ENCODE measurements around the gene FUT1. TPM values are rescaled to one million over a fixed set of nuclear protein-coding genes. Genes with fewer than 3 reads are reported as not detected.

FUT1 gene
- total RNA-seq, 4 donors from 2014 or later = 0.54 to 3.5 (median 2.6) TPM

DNA sequence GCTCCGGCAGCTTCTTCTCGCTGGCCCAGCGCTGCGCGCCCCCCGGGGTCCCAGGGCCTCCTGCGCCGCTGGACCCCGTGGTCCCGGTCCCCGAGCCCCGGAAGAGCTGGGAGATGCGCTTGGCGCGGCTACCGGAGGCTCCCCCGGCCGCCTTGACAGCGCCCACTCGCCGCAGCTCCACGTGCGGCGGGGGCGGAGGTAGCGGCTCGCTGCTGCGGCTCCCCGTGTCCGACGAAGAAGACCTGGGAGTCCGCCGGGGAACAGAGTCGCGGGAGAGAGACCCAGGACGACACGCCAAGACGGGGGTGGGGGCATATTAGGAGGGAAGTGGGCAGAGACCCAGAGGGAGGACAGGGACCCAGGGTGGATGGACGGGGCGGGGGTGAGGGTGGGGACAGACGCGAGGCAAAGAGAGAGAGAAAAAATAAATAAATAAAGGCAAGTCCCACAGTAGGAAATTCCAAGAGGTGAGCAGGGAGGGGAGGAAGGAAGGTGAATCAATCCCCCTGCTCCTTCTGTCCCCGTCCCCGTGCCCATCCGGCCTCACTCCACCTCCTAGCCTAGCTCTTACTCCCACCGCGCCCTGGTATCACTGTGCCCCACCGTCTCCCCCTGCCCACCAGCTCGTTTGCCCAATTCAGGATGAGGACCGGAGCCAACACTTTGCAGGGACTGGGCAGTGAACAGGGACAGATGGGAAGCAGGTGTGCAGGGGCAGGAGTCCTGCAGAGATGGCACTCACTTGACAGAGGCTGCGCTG is 12.9 kb downstream of the FUT1 start:
- no peak for ATAC-seq
- Histone ChIP-seq H3K27me3 (peaks cover 6% of the 10 kb centered on the region), H3K4me1 (peaks cover 0 to 34% (median 0%) of the 10 kb centered on the region in 3 donors), H3K9me3 (no peaks in the 10 kb centered on the region), H3K27ac (peak overlapping the region in 3 of 4 donors; percentile 59 to 80 (median 73)), H3K4me3 (peak overlapping the region; percentile 27 to 62), H3K36me3 (no peaks in the 10 kb centered on the region)
- TF ChIP-seq, protein P1, sequence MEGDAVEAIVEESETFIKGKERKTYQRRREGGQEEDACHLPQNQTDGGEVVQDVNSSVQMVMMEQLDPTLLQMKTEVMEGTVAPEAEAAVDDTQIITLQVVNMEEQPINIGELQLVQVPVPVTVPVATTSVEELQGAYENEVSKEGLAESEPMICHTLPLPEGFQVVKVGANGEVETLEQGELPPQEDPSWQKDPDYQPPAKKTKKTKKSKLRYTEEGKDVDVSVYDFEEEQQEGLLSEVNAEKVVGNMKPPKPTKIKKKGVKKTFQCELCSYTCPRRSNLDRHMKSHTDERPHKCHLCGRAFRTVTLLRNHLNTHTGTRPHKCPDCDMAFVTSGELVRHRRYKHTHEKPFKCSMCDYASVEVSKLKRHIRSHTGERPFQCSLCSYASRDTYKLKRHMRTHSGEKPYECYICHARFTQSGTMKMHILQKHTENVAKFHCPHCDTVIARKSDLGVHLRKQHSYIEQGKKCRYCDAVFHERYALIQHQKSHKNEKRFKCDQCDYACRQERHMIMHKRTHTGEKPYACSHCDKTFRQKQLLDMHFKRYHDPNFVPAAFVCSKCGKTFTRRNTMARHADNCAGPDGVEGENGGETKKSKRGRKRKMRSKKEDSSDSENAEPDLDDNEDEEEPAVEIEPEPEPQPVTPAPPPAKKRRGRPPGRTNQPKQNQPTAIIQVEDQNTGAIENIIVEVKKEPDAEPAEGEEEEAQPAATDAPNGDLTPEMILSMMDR (IDR thresholded peaks at IDR 0.05) = no peak
- no peak for TF ChIP-seq POLR2AphosphoS5 (IDR thresholded peaks at IDR 0.05)
- no peak for TF ChIP-seq EP300 (IDR thresholded peaks at IDR 0.05)
- no peak for TF ChIP-seq POLR2A (IDR thresholded peaks at IDR 0.05)
- WGBS, 2 donors (ENCODE audit: low coverage in 1 of 2) = 33 to 40% methylated on average over 1 to 11 of the region's 51 CpGs

DNA sequence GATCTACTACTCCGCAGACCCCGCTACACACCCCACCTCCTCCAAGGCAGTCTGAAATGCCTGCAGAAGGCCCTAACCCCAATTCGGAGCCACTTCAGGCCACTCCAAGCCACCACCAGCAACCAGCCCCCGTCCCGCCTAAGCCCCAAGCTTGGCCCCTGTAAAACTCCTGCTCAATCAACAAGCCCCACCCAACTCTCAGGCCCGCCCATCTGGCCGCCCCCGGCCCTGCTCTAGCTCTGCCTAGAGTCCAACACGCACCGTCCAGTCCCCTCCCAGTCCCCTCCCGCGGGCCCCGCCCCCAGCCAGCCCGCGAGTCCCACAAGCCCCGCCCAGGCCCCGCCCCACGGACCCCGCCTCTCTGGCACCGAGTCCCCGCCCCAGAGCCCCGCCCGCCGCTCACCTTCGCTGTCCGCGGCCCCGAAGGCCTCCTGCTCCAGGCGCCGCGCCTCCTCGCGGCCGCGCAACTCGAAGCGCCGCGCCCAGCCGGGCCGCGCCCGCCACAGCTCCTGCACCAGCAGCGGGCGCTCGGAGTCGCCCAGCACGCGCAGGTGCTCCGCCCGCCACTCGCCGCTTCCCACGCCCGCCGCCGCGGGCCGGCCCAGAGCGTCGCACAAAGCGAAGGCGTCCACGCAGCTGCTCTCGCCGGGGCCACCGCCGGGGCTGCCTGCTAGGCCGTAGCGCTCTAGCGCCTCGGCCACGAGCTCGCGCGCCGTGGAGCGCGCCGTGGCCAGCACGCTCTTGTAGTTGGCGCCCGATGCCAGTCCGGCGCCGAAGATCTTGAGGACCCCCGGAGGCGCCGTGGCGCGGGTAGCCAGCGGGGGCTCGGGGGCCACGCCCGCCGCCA is 13.7 kb downstream of the FUT1 start:
- Histone ChIP-seq H3K36me3 (no peaks in the 10 kb centered on the region), H3K27me3 (peaks cover 6% of the 10 kb centered on the region), H3K4me3 (peak overlapping the region; percentile 27 to 62), H3K9me3 (no peaks in the 10 kb centered on the region), H3K4me1 (peaks cover 0 to 34% (median 0%) of the 10 kb centered on the region in 3 donors), H3K27ac (peak overlapping the region in 3 of 4 donors; percentile 59 to 80 (median 73))
- 6% methylated on average over 9 of the region's 96 CpGs; no CpG with 5 or more reads in 1 of the 2 donors for WGBS, 2 donors (ENCODE audit: low coverage in 1 of 2)
- peak; percentile 86 for ATAC-seq
- TF ChIP-seq, protein P1 (IDR thresholded peaks at IDR 0.05) = peak in 3 of 4 experiments; percentile 59 to 69 (median 67)
- TF ChIP-seq POLR2A (IDR thresholded peaks at IDR 0.05) = no peak

DNA sequence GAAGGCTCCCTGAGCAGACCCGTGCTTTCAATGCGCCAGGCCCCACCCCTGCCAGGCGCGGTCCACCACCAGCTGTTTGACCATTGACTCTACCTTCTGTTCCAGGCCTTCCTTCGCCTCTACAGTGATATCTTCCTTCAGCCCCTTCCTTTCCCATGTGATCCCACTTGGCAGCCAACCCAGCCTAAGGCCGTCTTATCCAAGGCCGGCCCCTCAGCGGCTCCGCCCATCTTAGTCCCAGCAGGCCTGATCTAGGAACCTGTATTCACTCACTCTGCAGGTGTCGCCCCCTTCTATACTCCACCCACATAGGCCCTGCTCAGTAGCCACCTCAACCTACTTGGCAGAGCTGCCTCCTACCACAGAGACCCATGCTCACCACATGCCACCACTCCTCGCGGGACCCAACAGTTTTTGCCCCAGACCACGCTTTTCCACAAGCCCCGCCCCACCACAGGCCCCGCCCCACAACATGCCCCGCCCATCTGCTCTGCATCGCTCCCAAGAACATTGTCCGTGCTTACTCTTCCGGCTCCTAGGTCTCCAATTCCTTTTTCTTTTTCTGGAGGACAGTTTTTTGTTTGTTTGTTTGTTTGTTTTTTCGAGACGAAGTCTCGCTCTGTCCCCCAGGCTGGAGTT is 15.0 kb downstream of the FUT1 start:
- ATAC-seq = no peak
- Histone ChIP-seq H3K9me3 (no peaks in the 10 kb centered on the region), H3K4me1 (peaks cover 0 to 34% (median 0%) of the 10 kb centered on the region in 3 donors), H3K36me3 (peaks cover 0 to 4% of the 10 kb centered on the region in 2 donors), H3K27ac (no peak overlapping the region), H3K27me3 (peaks cover 11% of the 10 kb centered on the region), H3K4me3 (peak overlapping the region in 1 of 2 donors; percentile 62)
- 61 to 71% methylated on average over 17 to 21 of the region's 22 CpGs for WGBS, 2 donors (ENCODE audit: low coverage in 1 of 2)
- TF ChIP-seq EP300 (IDR thresholded peaks at IDR 0.05) = no peak
- no peak for TF ChIP-seq POLR2AphosphoS5 (IDR thresholded peaks at IDR 0.05)
- TF ChIP-seq, protein P1 (IDR thresholded peaks at IDR 0.05) = no peak
- TF ChIP-seq POLR2A (IDR thresholded peaks at IDR 0.05) = no peak

DNA sequence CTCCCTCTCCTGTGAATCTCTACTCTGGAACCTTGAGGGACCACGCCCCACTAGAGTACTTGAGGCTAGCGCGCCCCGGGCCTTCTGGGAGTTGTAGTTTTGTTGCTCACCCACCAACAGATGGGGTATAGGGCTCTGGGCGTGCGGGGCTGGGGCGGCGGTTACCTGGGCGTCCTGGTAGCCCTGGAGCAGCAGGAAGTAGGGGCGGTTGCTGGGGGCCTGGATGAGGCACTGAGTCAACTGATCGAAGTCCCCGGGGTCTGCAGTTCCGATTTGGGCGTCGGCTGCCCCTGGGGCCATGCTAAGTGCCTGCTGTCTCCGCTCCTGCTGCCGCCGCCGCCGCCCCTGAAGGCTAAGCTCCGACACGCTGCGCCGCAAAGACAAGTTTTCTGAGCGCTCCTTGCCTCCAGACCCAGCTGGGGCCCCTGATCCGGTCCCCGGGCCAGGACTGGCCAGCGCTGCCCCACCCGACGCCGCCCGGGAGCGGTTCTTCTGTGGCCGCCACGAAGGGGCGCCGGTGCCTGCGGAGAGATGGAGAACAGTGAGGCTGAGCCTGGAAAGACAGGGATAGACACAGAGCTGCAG is 17.3 kb downstream of the FUT1 start:
- H3K4me3 ChIP-seq = no peak overlapping the region
- peaks cover 0 to 4% of the 10 kb centered on the region in 2 donors for H3K36me3 ChIP-seq
- ATAC-seq = no peak
- no CpG with 5 or more reads among the region's 38 CpGs for WGBS, 2 donors (ENCODE audit: low coverage in 1 of 2)
- no peak overlapping the region for H3K27ac ChIP-seq
- H3K9me3 ChIP-seq = no peaks in the 10 kb centered on the region
- peaks cover 0 to 21% (median 0%) of the 10 kb centered on the region in 3 donors for H3K4me1 ChIP-seq
- H3K27me3 ChIP-seq = peaks cover 26% of the 10 kb centered on the region
- no peak for TF ChIP-seq EP300 (IDR thresholded peaks at IDR 0.05)
- TF ChIP-seq POLR2A (IDR thresholded peaks at IDR 0.05) = no peak
- no peak for TF ChIP-seq POLR2AphosphoS5 (IDR thresholded peaks at IDR 0.05)
- TF ChIP-seq, protein P1 (IDR thresholded peaks at IDR 0.05) = no peak

All from gastroesophageal sphincter (tissue), 4 donors.